ES-I3 (cell line): Measurements from ENCODE around the gene OSBPL1A.

Source experiments
- H3K36me3 ChIP-seq: 2 replicates; pipeline ENCODE4 v1.6.1; 2013; ENCODE audit warnings: mild to moderate bottlenecking, low read length, control low read depth, moderate library complexity; ENCODE audit not compliant: insufficient read depth
- H3K4me1 ChIP-seq: 2 replicates; pipeline ENCODE4 v1.6.1; 2013; ENCODE audit warnings: mild to moderate bottlenecking, control low read depth, low read length; ENCODE audit not compliant: insufficient read depth
- H3K9ac ChIP-seq: 2 replicates; pipeline ENCODE4 v1.6.1; 2013; ENCODE audit warnings: low read depth, mild to moderate bottlenecking, low read length, moderate library complexity
- H3K9me3 ChIP-seq: 2 replicates; pipeline ENCODE4 v1.6.1; 2013; ENCODE audit warnings: mild to moderate bottlenecking, low read length, moderate library complexity; ENCODE audit not compliant: control insufficient read depth, insufficient read depth

OSBPL1A gene

DNA sequence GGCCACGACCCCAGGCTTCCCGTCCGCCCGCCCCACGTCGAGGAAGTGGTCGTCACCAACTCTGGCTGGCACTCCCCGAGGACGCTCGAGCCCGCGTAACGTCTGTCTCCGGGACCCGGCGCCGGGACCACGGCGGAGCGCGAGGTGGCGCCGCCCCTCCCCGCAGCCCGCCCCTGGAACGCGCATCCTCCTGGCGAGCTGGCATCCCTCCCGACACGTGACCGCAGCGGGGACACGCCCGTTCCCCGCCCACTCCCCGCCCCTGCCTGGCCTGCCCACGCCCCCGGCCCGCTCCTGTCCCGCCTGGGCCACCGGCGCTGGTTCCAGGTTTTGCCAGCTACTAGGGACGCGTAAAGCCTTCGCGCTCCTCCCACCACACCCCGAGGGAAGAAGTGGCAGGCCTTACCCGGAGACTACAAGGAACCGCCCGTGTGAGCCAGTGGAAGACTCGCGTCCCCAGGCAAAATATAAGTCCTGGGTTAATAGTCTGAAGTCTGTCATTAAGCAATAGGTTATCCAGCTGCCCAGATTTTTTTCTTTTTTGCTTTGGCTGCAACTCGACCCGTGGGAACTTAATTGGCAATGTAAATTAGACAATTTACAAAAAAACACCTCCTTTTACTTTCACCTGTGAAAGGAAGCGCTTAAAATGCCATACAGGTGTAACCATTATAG lies at the start of gene OSBPL1A:
TSS of gene OSBPL1A (minus strand) at position 131 of the 675 bp plus-strand sequence. CDS start 20,291 bp downstream, outside the sequence.
- H3K9me3 ChIP-seq = no peaks in the 10 kb centered on the region
- H3K36me3 ChIP-seq = no peaks in the 10 kb centered on the region
- H3K9ac ChIP-seq = peak within 1 kb of the TSS; percentile 82
- peaks cover 26% of the 10 kb centered on the region for H3K4me1 ChIP-seq

DNA sequence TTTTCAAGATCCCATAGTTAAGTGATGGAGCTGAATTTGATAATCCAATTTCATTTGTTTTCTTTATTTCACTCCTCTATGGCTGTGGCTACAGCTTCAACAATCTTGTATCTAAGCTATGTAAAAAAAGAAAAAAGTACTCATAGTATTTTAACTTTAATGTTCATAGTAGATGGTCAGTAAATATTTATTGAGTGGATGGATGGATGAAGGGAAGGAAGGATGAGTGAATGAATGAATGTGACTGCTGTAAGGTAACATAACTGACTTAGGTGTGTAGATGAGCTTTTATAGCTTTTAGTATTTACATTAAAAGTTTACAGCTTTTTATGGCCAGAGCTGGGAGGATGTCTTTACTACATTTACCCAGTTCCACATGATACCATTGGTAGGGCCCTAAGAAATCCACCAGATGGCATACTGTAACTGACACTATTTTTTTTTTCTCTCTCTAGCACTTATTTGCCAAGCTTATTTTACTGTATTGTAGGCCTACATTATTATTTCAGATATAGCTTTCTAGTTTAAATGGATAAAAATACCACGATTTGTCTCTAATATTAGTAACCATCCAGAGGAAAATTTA lies 49.4 kb upstream of the OSBPL1A start:
- H3K36me3 ChIP-seq = peaks cover 22% of the 10 kb centered on the region

DNA sequence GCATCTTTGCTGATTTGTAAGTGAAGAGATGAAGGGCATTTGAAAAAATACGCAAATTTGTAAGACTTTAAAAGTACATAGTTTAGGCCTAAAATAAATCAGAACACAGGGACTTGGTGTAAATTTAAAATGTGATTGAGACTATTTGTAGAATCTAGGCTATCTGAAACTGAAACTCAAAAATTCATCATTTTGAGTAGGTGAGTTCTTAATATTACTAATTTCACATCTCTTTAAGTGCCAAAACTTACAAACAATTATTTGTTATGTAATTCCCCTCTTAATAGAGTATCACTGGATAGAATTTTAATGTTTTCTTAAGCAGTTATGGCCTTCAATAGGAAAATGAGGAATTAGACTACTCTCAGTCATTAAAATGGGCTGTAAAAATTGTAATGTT lies 48.8 kb upstream of the OSBPL1A start:
- peaks cover 24% of the 10 kb centered on the region for H3K36me3 ChIP-seq
- H3K4me1 ChIP-seq = no peaks in the 10 kb centered on the region
- H3K9ac ChIP-seq = no peak overlapping the region

More for the DNA sequence above, 49.4 kb upstream of the OSBPL1A start:
- no peak overlapping the region for H3K9ac ChIP-seq
- no peaks in the 10 kb centered on the region for H3K9me3 ChIP-seq
- no peaks in the 10 kb centered on the region for H3K4me1 ChIP-seq

DNA sequence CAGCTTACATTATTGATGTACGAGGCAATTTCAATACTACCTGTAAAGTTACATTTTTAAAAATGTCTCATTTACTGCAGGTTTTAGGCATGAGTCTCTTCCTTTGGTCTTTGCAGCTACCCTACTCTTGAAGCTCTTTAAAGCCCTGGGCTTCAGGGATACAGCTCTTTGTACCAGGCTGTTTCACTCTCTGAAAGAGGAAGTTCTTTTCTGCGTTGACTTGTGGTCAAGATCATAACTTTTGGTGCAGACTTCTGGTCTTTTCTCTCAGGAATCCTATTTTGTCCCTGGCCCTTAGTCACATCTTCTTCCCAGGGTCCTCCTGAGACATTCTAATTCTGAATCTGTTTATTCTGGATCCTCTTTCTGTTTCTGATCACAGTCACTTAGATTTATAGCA lies 46.2 kb upstream of the OSBPL1A start:
- Histone ChIP-seq H3K9me3 (no peaks in the 10 kb centered on the region), H3K36me3 (peaks cover 29% of the 10 kb centered on the region), H3K4me1 (no peaks in the 10 kb centered on the region), H3K9ac (no peak overlapping the region)

More for the DNA sequence above, 48.8 kb upstream of the OSBPL1A start:
- no peaks in the 10 kb centered on the region for H3K9me3 ChIP-seq

DNA sequence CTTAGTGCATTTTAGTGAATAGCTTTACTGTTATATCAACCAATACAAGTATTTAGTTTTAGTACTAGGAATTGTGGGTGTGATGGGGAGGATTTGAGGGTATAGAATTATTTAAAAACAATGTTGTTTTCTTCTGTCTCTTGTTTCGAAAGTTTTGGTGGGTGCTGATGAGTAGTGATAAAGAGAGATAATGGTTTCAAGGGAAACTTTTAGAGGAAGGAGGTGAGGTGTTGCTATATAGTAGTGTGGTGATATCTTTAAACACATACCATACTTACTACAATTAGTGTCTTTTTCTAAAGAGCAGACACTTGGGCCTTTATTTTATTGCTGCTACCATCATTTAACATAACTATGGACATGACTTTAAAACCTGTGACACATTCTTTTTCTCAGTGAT lies 39.3 kb upstream of the OSBPL1A start:
- H3K9me3 ChIP-seq = no peaks in the 10 kb centered on the region
- H3K9ac ChIP-seq = no peak overlapping the region
- no peaks in the 10 kb centered on the region for H3K4me1 ChIP-seq
- peaks cover 18% of the 10 kb centered on the region for H3K36me3 ChIP-seq

DNA sequence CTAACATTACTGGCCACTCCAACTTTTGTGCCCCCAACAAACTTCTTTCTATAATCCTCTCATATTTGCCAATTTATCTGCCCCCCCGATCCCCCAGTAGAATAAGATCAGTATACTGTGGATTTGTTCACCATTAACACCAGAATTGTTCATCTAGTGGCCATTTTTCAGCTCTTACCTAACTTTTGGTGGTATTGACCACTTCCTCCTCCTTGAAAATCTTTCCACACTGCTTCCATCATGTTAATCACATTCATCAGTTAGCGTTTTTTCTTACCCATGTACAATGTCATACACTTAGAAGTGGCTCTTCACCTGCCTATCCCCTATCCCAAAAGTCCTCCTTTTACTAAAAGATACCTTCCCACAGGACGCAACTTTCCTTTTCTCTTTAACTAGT lies 35.0 kb upstream of the OSBPL1A start:
- peaks cover 9% of the 10 kb centered on the region for H3K4me1 ChIP-seq
- H3K9me3 ChIP-seq = no peaks in the 10 kb centered on the region
- H3K36me3 ChIP-seq = peaks cover 6% of the 10 kb centered on the region
- H3K9ac ChIP-seq = no peak overlapping the region

DNA sequence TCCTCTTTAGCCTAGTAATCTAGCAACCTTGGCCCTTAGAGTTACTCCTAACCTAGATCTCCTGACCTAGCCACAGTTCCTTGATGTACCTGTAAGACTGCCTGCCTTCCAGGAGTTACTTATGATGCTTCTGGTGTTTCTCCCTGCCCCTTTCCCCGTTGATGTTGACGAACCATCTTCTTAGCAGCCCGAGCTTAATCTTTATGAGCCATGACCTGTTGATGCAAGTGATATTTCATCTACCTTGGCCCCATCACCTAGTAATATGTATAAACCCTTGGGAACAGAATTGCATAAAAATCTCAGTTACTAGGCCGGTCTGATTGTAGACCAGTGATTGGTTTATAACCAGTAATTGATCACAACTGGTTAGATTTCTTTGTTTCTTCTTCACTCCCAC lies 31.6 kb upstream of the OSBPL1A start:
- Histone ChIP-seq H3K9me3 (no peaks in the 10 kb centered on the region), H3K9ac (no peak overlapping the region), H3K4me1 (peaks cover 9% of the 10 kb centered on the region), H3K36me3 (peaks cover 6% of the 10 kb centered on the region; the same call in 1 of the 2 replicates)

DNA sequence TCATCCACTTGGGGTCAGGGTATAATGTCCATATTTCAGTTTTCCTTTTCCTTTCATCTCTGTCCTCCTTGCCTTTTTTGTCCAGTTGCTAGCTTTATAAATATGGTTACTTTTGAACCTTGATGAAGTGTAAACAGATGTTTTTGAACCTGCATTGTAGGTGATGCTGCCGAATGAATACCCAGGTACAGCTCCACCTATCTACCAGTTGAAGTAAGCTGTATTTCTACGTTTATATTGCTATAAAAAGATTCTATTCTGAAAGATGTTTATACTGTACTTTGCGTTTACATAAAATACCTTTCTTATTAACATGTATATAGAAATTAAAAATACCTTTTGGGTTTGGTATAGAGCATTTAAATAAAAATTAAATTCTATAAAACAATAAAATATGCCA lies 31.1 kb upstream of the OSBPL1A start:
- H3K9me3 ChIP-seq = no peaks in the 10 kb centered on the region
- peaks cover 6% of the 10 kb centered on the region; the same call in 1 of the 2 replicates for H3K36me3 ChIP-seq
- H3K4me1 ChIP-seq = peaks cover 9% of the 10 kb centered on the region
- H3K9ac ChIP-seq = no peak overlapping the region

DNA sequence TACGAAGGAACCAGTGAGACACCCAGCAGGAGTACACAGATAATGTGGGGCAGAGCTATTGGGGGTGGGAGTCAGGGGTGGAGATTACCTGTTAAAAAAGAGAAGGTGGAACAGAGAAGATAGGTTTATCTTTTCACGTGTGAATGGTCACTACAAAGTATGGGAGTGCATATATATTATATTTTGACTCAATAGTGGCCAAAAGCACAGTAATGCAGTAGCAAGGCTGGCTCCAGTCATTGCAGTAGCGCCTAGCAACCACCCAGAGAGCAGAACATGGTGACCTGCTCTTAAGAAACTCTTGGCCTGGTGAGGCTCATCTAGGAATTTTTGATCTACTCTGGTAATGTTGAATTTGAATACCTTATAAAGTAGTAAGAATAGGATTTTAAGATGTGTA lies 29.9 kb upstream of the OSBPL1A start:
- no peaks in the 10 kb centered on the region for H3K9me3 ChIP-seq
- peaks cover 6% of the 10 kb centered on the region; the same call in 1 of the 2 replicates for H3K36me3 ChIP-seq
- peak overlapping the region; percentile 78 for H3K9ac ChIP-seq
- H3K4me1 ChIP-seq = peaks cover 9% of the 10 kb centered on the region

DNA sequence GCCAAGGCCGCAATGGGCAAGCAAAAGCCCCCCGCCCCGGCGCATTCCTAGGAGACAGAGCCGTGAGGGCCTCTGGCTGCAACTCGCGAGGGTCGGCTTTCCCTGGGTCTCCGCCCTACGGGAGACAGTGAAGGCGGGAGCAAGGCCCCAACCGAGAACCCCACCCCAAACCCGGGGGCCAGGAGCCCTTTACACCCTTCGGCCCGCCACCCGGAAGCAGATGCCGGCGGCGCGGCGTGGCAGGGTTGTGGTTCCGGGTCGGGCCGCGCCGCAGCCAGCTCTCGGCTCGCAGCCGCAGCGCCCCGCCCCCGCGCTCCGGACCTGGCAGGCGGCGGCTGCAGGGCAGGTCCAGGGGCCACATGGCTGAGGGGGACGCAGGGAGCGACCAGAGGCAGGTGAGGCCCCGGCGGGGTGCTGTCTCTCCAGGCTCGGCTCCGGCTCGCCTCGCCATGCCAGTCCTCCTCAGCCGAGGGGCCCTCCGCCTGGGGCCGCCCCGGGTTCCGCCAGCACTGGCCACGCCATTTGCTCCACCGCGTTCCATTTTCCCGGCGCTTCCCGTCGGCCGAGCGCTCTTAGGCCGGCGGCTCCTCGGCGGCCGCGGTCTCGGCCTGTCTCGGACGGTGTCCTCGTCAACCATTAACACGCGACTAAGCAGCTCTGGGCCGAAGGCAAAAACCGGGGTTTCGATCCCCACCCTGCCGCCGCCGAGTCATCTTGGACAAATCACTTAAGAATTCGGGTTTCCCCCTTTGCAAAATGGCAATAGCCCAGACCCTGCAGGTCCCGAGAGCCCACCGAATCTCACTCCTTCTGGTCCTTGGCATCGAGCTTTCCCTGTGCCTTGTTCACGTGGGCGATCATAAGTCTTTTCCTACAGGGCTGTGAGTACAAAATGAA lies 29.0 kb upstream of the OSBPL1A start, which contains the start of gene IMPACT:
TSS of gene IMPACT (plus strand) at position 273 of the 897 bp plus-strand sequence. CDS start at position 360, 87 bp downstream.
- Histone ChIP-seq H3K36me3 (peaks cover 3% of the 10 kb centered on the region; the same call in 1 of the 2 replicates), H3K9ac (peak within 1 kb of the TSS; percentile 78), H3K4me1 (peaks cover 9% of the 10 kb centered on the region), H3K9me3 (no peaks in the 10 kb centered on the region)

DNA sequence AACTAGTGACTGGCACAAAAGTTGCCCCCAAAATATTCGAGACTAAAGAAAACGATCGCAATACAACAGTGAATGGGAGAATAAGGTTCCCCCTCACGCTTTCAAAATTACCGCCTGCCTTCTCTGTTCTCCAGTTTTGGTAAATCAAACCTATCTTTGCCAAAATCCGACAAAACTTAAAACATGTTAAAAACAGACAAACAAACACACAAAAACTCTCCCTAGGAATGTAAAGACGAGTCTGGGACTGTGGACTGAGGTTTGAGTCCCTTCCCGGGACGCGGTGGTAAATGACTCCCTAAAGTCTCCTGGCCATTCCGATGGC lies 28.4 kb upstream of the OSBPL1A start:
- peak overlapping the region; percentile 78 for H3K9ac ChIP-seq

DNA sequence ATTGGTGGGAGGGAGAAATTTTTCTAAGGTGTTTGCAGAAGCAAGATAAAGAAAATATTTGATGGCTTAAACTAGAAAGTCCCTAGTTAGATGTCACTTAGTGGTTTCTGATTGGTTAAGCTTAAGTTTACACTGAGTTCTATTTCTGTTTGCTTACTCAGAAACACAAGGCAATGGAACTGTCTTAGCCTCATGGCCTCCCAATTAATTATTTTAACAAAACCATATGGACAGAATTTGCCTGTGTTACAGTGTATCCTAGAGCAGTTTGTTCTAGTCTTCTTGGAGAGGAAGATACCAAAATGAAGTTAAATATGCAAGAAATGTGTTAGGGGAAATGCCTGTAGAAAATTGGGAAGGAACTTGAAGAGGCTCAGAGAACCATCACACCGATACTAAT lies 24.2 kb upstream of the OSBPL1A start:
- H3K9ac ChIP-seq = no peak overlapping the region
- H3K9me3 ChIP-seq = no peaks in the 10 kb centered on the region
- H3K36me3 ChIP-seq = no peaks in the 10 kb centered on the region
- no peaks in the 10 kb centered on the region; the same call in 1 of the 2 replicates for H3K4me1 ChIP-seq

More for the DNA sequence above, 28.4 kb upstream of the OSBPL1A start:
- Histone ChIP-seq H3K4me1 (peaks cover 9% of the 10 kb centered on the region), H3K36me3 (peaks cover 3% of the 10 kb centered on the region; the same call in 1 of the 2 replicates), H3K9me3 (no peaks in the 10 kb centered on the region)

DNA sequence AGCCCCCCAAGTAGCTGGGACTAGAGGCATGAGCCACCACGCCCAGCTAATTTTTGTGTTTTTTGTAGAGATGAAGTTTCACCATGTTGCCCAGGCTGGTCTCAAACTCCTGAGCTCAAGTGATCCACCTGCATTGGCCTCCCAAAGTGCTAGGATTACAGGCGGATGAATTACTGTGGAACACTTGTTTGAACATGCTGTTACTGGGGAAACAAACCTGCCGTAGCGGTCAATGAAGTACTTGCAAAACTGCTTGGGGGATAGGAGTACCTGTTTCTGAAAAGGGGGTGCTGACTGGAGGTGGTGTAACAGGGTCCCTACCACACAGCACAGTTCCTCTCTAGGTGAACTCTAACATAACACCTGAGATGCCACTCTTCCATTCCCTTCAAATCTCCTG lies 22.9 kb upstream of the OSBPL1A start:
- Histone ChIP-seq H3K9ac (no peak overlapping the region), H3K9me3 (no peaks in the 10 kb centered on the region), H3K36me3 (no peaks in the 10 kb centered on the region), H3K4me1 (no peaks in the 10 kb centered on the region; the same call in 1 of the 2 replicates)

DNA sequence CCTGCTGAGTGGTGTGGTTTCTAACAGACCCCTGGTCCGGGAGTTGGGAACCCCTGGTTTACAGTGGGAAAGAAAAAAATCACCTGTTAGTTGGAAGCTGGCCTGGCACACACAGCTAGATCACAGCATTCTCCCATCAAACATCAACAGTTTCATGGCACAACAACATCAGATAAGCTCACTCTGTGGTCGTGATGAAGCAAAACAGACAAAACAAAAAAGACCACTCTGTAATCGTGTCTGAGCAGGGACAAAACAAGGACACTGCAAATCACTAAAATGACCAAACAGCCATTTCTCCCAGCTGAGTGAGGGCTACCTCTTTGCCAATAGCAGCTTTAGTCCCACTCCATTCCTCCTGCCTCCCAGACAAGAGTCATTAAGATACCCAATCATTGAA lies 19.9 kb upstream of the OSBPL1A start:
- Histone ChIP-seq H3K9ac (no peak overlapping the region), H3K4me1 (no peaks in the 10 kb centered on the region; the same call in 1 of the 2 replicates), H3K36me3 (no peaks in the 10 kb centered on the region), H3K9me3 (no peaks in the 10 kb centered on the region)
